HG03575 (cell line): ENCODE data around the gene PRMT7.

Experiments
- ATAC-seq: cut with Tn5 transposase; IDR thresholded peaks from one replicate; pipeline ENCODE4 v1.9.1; 2021; ENCODE audit not compliant: unreplicated experiment, insufficient number of reproducible peaks, low FRiP score; ENCODE audit errors: extremely low read depth

Gene PRMT7

DNA sequence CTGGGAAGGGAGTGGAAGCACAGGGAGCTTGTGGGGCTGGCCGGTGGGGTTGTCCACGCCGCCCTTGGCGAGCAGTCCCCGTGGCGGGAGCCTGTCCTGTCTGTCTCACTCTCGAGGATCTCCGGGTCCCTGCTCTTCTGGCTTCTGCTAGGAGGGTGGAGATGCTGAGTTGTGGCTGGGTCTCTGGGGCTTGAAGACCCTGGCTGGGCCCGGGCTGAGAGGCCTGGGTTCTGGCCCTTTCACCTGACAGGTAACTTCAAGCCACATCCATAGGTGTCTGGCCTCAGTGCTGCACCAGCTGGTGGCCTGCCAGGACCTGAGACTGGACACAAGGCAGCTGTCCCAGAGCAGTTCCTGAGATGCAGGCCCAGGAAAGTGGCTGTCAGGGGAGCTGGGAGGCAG lies 46.7 kb downstream of the PRMT7 start:
- ATAC-seq, result no peak

DNA sequence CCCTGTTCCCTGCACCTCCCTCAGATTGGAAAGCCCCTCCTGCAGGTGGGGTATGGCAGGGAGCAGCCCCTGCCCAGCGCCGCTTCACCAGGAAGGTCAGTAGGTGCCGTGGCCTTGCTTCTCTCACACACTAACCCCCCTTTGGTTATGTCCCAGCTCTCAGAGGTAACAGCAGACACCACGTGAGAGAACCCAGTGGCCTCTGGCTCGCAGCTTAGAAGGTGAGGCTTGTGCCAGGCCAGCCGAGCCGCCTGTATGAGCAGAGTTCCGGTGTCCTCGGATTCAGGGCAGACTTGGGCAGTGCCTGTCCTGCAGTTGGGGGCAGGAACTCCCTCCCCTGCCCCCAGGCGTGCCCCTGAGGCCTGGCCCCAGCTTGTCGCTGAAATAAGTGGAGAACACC lies 47.1 kb downstream of the PRMT7 start:
- no peak for ATAC-seq

DNA sequence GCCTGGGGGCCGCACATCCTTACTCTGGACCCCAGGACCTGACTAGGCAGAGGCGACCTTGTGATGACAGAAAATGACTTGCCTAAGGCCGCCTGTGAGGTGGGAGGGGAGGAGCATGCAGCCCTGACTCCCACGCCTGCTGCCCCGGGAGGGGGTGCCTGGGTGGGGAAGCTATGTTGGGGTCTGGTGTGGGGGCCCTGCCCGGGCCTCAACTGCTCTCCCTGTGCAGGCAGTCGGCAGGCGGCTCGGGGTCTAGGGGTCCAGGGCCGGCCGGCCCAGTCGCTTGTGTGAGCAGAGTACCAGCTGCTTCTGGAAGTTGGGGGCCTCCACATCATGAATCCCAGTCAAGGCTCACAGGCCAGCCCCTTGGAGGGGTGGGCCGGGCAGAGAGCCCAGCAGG lies 48.1 kb downstream of the PRMT7 start:
- no peak for ATAC-seq

DNA sequence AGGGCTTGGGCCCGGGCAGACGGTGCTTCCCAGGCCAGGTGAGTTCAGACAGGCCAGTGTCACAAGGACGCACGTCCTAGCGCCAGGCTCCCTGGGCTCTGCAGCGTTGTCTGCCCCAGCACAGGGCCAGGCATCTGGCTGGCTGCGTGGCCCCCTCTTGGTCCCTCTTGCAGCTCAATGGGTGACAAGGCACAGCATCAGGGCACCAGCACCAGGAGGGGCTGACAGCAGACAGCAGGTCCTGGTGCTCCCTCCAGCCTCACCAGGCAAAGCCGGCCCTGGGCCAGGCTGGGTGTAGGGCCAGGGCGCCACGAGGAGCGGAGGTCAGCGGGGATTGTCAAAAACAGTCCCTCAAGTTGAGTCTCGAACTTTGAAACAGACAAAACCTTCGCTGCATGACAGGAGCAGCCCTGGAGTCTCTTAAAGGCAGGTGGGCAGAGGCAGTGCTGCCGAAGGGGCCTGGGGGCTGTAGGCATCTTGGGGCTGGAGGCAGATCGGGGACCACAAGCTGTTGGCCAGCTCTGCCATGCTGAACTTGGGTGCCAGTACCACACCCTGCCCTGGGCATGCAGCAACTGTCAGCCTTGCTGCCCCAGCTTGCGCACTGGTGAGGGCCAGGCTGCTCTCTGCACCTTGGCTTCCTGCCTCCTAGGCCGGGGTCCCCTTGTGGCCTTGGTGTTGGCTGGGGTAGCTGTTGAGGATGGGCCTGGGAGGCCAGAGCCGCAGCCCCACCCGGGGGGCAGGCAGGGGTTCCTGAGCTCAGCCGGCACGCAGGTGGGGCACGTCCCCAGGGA lies 48.8 kb downstream of the PRMT7 start:
- no peak for ATAC-seq

DNA sequence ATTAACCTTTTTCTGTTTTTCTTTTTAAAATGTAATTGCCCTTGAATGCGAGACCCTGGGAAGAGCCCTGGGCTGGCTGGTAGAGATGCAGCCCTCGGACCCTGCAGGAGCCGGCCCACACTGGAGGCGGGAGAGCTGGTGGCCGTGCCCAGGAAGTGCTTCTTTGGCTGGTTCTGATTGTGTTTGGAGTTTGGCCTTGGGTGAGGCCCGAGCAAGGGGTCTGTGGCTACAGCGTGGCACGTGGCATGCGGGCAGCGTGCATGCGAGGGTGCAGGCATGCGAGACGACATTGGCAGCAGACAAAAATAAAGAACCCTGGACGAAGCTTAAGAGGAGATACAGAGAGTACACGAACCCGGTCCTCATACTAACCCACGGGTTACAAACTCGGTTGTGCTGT lies 49.7 kb downstream of the PRMT7 start:
- no peak for ATAC-seq

DNA sequence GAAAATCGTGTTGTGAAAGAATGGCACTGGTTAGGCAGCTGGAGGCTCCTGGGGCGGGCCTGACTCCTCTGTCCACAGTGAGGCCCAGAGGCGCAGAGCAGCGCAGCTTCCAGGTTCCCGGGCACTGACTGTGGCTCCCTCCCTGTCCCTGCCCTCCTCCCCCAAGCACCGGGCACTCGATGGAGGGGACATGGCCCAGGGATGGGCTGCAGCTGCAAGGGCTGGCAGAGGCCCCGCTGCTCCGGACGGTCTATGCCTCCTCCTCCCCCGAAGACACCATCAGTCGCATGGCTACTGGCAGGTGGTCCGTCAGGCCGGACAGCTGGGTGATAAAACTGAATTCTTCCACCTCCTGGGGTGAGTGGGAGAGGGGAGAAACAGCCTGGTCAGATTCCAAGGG lies 50.1 kb downstream of the PRMT7 start:
- no peak for ATAC-seq

DNA sequence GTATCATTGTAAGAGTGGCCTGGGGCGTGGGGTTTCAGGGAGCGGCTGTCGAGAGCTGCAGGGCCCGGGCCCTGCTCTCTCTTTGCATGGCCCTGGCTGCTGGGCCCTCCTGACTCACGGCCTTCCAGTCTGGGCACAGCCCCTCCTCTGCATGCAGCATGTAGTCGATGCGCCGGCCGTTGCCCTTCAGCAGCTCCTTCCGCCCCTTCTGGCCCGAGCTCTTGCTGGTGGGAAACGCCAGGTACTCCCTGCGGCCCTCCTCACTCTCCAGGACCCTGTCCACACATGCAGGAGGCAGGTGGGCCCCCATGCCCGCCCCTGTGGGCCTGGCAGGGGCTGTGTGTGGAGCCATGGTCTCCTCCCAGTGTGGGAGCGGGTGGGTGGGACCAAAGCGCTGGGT lies 50.7 kb downstream of the PRMT7 start:
- ATAC-seq, result no peak

DNA sequence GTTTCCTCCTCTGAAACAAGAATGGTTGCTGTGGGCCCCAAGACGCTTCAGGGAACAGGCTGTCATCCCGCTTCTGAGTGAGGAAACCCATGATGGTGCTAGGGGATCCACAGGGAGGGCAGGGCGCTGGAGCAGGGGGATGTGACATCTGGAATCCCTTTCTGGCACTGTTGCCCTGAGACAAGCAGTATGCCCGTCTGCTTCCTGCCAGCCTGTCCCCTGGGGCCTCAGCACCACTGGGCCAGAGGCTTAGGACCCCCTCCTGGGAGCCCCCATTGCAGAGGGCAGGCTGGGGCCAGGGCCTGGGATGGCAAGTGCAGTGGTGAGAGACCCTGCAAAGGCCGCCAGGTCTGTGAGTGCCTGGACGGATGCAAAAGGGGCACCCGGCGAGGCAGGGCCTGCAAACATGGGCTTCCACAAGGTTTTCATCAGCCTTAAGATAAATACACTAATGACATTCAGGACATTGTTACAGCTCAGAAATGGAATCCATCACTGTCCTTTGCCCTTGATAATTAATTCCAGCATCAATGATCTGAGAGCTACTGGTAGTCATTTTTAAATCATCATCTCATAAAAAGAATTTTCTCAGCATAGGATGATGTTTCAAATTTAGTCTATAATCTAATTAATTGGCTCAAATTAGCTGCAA lies 51.6 kb downstream of the PRMT7 start:
- no peak for ATAC-seq

DNA sequence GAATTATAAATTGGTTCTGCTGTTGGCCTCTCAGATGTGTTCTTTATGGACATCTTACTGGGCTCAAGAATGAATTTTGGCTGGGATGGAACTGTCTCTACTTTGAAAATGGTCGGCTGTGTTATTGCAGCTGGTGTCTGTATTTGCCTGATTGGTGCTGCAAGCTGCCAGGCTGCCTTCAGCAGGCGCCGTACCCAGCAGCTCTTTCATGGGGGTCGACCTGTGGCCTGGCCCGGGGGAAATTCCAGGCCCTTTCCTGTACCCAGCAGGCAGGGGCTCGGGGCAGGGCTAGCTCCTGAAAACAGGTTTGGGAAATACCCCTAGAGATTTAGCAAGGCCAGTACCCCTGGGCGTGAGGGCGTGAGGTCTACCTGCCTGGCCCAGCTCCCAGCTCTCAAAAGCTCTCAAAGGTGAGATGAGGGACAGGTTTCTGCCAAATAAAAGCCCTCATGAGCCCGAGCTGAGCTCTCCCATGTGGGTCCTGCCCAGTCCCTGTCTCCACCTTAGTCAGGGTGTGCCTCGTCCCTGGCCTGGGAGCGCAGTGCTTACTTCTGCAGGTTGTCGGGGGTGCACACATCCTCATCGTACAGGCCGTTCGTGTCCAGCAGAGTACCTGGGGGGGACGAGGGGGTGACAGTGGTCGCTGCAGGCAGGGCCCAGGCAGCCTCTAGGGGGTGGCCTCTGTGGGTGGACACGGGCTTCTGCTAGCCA lies 52.3 kb downstream of the PRMT7 start:
- ATAC-seq, result no peak

DNA sequence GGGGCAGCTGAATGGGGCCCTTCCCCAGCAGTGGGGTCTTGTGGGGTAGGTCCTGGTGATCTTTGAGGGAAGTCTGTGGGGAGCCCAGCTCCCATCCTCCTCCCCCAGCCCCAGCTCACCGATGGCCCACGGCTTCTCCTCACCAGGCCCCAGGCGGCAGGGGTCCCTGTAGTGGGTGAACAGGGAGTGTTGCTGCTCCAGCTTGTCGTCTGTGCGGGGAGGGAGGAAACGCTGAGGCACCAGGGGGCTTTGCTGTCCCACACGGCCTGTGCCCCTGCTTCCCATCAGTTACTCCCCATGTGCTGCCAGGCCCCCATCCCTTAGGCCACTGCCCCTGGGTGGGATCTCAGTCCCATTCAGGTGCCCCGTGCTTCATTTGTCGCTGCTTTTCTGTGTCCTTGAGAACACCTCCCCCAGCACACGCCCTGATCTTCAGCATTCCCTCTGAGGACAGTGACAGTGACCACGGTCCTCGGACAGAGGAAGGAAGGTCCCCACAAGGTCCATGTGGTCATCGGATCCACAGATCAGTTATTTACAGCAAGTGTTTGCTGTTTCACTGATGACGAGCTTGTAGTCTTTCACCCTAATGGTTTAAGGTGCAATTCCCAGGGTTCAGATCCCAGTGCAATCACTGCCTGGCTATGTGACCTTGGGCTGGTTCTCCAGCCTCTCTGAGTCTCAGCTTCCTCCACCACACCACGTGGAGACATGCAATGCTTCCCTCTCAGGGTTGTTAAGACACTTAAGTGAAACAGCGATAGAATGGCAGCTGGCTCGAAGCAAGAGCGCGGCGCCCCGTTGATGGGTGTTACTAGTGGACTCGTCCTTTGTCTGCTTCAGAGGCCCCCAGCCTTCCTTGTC lies 53.1 kb downstream of the PRMT7 start:
- no peak for ATAC-seq

DNA sequence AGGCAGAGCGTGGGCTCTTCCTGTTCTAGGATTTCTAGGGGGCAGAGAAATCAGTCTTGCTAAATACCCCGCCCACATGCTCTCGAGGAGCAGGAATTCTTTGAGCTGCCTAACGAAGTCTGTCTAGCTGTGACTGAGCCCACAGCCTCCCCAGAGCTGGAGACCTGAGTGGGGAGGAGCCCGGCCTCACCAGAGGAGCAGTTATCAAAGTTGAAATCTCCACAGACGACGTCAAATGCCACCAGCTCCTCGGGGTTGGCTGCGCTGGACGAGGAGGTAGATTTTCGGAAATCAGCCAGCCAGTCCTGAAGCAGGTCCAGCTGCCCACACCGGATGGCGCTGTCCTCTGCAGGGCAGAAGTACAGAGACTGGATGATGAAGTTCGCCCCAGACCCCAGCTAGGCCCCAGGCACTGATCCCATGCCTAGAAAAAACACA lies 53.8 kb downstream of the PRMT7 start:
- no peak for ATAC-seq

DNA sequence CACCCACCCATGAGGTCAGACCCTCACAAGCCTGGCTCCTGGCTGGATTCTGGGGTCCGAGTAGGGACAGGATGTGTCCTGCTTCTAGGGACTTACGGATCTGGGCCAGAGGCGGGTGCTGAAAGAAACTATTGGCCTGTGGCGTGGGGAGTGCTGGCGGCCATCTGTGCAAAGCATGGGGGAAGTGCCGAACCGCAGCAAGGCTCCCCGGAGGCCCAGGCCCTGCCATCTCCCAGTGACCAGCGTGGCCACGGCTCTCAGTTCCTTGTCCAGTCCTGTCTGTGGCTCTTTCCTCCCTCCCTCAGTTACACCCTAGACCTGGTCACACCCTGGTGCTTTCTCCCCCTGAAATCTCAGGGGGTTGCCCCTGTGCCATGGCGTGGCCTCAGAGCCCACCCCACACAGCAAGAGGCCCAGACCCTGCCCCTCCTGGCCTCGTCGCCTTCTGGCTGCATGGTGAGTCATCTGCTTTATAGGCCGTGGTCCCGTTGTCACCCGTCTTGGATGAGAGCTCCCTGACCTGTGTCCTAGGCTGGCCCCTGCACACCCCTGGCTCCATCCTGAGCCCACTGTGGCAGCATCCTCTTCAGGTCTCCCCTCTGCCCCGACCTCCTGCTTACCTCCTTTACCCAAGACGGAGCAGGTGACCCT lies 54.5 kb downstream of the PRMT7 start:
- ATAC-seq, result no peak

DNA sequence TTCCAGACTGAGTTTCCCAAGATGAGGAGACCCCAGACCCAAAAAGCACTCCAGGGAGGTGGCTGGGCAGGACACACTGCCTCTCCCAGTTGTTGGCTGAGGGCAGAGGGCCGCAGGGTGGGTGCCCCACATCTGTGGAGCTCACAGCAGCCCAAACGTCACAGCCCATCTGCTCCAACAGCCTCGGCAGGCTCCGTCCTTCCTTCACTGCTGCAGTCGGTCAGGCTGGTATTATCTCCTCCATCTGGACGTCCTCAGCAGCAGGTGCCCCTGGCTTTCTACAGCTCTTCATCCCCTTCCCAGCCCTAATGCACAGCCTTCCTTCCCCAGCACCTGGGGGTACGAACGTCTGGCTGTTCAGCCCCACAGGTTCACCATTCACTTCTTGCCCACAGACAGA lies 55.2 kb downstream of the PRMT7 start:
- no peak for ATAC-seq

DNA sequence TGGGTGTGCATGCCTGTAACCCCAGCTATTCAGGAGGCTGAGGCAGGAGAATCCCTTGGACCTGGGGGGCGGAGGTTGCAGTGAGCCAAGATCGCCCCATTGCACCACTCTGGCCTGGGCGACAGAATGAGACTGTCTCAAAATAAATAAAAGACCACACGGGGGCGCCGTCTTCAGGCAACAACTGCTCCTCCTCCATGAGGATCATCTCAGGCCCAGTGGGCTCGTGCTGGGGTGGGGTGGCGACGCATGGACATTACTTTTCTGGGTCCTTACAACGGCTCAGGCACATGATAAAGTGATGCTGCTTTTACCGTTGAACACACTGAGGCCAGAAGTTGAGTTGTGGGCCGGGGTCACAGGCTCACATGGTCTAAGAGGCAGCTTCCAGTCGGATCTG lies 56.2 kb downstream of the PRMT7 start:
- no peak for ATAC-seq

DNA sequence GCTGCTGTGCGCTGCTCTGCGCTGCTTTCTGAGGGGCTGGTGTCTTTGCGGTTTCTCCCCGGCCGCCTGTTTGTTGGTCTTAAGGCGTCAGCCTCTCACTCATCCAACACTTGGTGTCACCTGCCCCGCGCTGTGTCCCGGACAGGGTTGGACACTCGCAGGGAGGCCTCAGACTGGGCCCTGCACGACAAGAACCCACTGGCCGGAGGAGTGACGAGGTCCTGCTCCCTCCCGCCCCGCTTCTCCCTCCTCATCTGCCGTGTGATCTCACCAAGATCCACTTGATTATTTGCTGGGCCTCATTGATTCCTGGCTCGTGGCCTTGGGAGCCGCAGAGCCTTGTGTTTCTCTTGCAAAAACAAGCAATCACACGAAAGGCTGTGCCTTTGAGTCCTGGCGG lies 56.6 kb downstream of the PRMT7 start:
- no peak for ATAC-seq

DNA sequence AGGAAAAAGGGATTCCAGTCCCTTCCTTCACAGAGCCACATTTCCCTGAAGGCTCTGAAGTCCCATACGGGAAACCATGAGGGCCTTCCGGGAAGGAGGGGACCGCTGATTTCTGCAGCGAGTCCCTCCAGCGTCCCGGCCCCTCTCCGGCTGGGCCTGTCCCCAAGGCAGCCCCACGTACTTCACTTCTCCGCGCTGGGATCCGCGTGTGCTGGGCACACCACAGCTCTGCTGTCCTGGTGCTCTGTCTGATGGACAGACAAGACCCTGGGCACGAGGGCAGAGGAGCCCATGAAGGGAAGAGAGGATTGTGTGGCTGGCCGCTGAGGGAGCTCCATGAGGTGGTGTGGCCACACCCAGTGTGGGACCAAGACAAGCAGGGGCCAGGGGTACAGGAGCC lies 57.1 kb downstream of the PRMT7 start:
- ATAC-seq, result no peak

DNA sequence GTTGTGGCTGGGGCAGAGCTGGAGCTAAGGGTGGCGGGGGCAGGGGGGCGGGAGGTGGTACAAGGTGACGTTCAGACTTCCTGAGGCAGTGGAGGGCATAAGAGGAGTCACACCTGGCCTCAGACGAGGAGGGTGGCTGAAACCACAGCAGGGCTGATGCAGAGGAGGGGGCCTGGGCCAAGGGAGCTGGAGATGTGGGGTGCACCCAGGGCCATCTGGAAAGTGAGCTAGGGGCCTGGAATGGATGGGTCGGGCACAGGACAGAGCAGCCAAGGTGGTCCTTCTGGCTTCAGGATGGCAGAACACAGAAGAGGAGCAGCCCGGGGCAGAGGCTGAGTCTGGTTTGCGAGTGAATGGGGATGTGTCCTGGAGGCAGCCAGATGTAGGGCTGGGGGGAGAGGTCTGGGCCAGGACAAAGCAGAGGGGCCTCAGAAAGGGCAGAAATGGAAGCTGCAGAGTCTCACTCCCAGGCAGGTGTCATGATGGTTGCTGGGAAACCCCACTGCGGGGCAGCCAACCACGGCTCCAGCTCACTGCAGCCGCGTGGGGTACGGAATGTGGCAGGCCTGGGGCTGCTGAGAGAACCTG lies 57.6 kb downstream of the PRMT7 start:
- no peak for ATAC-seq

DNA sequence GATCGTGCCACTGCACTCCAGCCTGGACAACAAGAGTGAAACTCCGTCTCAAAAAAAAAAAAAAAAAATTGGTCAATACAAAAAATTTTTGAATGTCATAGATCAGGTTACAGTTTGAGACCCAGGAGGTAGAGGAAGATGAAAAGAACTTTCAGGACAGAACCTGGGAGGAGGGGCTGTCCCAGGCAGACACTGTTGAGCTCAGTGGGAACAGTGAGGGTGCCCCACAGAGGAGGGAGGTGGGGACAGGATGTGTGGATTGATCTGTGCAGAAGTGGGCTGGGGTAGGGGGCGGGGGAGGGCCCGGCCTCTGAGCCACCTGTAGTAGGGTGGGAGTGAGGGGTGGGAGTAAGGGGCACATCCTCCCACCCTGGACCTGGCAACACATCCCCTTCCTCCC lies 58.3 kb downstream of the PRMT7 start:
- ATAC-seq, result no peak
